Stimulated activated CD8-positive, alpha-beta memory T cell treated with anti-CD3 and anti-CD28 coated beads, Interleukin-7, amount 100 ng/mL, for 4 hours (primary cell): ENCODE measurements around the gene SLC38A1.
"Not testable (repeated sequence)": the region's sequence is repeated elsewhere in the genome, so short reads cannot be mapped to it uniquely, and the experiment has no call there.

Experiments
- DNase-seq, 2 donors: peaks; one replicate each; pipeline ENCODE4 v3.0.0-alpha.2; 2020; ENCODE audit warnings: low read depth in 2 of 2

The SLC38A1 gene

GRCh38 chr12:46165191-46165590, 103.7 kb downstream of the SLC38A1 start:
- no peak for DNase-seq

GRCh38 chr12:46164186-46164761, 104.6 kb downstream of the SLC38A1 start:
- DNase-seq: no peak

DNA sequence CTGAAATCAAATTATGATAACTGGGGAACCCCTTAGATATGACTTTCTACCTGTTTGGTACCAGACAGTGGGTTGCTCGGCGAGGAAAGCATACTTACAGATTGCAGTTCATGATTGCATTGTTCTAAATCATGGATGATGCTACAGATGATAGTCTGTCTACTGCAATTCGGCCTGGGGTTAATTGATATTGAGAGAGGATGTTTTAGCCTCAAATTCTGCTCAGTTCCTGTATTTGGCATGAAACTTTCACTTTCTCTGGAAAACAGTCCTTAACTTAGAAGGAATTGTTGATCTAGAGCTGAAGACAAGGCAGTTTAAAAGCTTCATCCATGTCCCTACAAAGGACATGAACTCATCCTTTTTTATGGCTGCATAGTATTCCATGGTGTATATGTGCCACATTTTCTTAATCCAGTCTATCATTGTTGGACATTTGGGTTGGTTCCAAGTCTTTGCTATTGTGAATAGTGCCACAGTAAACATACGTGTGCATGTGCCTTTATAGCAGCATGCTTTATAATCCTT, 106.2 kb downstream of the SLC38A1 start:
- not testable (repeated sequence) for DNase-seq

DNA sequence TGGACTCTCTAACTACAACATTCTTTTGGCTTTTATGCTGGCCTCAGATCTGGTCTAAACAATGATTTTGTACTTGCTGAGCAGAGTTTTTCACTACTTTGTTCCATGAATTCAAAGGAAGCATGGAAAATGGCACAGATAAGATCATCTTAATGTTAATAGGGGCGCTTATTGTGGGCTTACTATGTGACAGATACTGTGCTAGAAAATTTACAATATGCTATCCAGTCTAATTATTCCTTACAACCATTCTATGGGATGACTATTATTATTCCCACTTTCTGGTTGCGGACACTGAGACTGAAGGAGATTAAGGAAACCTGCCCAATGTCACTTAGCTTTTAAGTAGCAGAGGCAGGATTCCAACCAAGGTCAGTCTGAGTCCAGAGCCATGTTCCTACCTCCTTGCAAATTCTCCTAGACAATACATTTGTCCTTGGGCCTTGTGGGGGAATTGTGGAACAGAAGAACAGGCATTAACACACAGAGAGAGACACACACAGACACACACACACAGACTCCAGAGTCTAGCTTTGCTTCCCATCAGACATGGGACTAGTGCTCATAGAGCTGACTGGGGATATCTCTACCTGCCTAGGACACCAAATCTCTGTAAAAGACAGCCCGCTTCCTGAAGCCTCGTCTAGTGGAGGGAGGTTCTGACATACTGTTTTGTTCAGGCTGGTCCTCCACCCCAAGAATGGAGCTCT, 107.7 kb downstream of the SLC38A1 start:
- DNase-seq: no peak

- no peak for DNase-seq
These were observed 108.5 kb downstream of the SLC38A1 start for GRCh38 chr12:46160101-46160980.

DNA sequence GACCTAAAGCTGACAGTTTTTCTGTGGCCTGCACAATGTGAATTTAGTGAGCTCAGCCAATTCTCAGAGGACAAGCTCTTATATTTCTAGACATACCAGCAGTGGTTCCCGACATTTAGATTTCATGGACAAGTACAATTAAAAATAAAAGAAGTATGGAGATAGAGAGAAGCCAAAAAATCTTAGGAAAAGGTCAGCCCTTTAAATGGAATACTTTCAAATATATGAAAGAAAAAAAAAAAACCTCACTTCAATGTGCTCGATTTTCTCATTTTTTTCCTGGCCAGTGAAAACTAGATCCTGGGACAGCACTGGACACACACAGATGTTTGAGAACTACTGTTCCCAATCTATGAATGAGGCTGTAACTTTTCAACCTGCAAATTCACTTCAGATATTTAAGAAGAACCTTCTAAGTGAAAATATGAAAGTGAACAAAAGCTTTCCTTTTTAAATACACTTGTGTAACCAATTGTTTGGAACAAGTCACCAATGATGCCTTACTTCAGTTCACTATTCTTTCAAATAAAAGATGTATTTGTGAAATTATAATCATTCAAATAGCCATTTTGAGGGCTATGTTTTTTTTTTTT, 109.4 kb downstream of the SLC38A1 start:
- no peak for DNase-seq

- DNase-seq: no peak
These were observed 110.3 kb downstream of the SLC38A1 start for GRCh38 chr12:46158501-46158900.

DNA sequence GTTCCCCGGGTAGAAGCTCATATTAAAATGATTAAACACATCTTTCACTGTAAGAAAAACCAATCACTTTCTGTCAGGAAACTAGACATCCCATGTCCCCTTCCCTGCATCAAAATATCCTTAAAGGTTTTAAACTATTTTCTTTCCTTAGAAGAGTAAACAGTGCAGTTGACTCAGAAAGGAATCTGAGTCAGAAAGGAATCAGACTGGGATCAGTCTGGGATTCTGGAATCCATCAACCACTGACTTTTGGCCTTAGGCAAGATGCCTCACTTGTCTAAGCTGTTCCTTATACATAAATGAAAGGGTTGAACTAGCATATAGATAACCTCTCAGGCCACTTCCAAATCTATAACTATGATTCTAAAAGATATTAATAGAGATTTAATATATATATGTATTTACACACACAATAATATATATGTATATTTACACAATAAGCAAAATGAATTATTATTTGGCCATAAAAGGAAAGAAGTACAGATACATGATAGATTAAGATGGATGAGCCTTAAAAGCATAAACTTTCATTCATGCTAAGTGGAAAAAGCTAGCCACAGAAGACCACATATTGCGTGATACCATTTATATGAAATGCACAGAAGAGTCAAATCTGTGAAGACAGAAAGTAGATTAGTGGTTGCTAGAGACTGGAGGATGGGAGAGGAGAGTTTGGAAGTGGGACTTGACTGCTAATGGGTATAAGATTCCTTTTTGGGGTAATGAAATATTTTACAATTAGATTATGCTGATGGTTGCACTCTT, 114.4 kb downstream of the SLC38A1 start:
- no peak for DNase-seq

DNA sequence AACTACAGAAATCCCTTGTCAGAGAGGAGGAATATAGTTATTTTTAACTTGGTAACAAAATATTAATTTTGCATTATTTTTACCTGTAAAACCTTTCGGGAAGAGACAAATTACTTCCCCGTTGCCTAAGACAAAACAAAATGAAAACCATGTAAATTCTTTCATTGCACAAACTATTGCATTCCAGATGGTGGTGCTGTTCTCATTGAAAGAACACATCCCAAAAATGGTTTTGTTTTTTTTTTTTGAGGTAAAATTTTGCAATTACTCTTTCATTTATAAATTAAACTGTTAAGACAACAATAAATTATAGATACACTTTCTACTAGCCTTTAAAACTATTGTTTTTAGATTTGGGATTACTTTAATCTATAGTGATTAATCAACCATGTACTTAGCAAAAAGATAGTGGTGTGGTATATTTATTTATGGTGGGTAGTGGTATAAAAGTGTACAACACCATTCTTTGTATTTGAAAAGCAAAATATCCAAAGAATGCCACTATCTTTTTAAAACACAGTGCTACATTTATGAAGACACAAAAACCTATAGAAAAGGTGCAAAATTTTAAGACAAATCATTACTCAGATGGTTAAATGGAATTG, 115.5 kb downstream of the SLC38A1 start:
- no peak for DNase-seq

DNA sequence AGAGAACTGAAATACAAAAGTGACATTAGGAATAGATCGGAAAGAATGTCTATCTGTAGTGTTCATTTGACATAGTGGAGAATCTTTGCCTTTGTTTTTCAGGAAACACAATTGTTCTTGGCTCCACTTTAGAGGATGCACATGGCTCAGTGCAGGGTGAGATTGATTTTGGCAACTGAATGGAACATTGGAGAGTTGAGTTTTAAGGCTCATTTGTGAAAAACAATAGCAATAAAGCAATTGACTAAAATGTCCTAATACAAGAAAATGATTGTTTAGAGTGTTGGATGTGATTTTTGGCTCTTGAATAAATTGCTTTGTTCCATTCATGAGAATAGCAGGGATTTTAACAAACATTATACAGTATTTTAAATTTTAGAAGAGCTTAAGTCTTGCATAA, 116.4 kb downstream of the SLC38A1 start:
- DNase-seq: no peak

DNA sequence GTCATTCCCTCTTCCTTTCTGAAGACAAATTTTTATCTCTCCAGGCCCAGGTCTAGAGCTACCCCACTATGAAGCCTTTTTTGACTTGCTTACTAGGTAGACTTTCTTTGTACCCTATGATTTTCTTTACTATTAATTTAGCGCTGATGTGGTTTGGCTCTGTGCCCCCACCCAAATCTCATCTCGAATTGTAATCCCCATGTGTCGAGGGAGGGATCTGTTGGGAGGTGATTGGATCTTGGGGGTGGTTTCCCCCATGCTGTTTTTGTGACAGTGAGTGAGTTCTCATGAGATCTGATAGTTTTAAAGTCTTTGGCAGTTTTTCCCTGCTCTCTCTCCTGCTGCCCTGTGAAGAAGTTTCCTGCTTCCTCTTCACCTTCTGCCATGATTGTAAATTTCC, 118.1 kb downstream of the SLC38A1 start:
- DNase-seq: no peak

DNA sequence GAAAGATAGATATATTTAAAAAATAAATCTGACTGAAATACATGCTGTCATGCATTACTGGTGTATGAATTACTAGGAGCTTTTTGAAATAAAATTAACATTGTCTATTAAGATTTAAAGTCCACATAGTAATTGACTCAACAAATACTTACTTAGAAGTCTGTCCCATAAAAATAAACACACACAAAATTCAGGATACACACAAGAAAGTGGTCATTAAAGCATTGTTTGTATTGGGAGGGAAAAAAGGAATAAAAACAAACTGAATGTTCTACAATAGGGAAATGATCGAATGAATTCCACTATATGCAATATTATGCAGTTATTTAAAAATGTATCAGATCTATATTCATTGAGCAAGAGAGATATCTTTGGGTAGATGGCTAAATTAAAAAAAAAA, 118.9 kb downstream of the SLC38A1 start:
- DNase-seq: no peak

DNA sequence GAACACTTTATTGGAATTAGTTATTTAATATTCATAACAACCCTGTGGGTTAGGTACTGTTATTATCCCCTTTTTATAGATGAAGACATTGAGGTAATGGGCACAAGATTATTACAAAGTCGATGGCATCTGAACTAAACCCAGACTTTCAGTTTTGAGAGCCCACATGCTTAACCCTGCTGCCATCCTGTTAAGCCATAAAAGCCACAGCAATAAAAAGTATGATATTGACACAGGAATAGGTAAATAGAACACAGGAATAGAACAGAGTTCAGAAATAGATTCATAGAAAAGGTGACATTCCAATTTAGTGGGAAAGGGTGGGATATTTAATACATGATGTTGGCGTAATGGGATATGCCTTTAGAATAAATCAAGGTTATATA, 119.8 kb downstream of the SLC38A1 start:
- DNase-seq: no peak

DNA sequence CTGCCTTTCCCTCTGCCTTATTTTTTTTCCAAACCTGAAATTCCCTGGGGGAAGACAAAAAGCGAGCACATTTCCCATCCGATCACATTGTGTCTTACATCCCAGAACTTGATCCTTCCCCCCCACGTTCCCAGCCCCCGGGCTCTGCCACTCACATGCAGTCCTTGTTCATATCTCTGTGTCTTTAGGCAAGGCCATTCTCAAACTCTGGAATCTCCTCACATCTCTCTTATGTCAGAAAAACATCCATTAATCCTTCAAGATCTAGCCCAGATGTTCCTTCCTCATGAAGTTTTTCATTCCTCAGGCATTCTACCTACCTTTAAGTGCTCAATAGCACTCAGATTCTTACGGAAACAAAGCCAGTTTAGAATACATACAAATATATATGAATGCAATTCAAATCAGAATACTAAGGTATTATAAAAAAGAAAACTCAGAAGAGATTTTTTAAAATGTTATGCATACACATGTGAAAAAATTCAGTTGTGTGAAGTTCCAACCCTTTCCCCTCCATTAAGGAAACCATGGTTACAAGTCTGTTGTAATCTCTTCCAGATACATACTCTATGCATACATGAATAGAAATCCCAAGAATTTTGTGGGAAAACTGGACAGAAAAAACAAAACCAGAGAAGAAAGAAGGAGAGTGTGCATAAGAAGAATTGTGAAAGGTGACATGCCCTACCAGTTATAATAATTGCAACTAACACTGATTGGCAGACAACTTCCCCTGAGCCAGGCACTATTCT, 120.3 kb downstream of the SLC38A1 start:
- no peak for DNase-seq

DNA sequence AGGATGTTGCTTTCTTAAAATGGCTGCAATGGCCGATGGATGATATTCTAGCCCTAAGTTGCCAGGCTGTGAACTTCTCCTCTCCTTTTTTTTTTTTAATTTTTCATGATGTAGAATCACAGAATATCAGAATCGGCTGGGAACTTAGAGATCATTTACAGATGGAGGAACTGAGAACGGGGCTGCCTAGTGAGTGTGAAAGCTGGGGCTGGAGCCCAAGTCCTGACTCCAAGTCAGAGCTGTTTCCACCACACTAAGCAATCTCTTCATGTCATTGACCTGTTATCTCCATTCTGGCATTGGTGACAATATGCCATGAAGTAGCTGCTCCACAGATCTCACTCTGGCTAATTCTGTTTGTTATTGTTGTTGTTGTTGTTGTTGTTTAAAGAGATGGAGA, 121.7 kb downstream of the SLC38A1 start:
- DNase-seq: no peak

DNA sequence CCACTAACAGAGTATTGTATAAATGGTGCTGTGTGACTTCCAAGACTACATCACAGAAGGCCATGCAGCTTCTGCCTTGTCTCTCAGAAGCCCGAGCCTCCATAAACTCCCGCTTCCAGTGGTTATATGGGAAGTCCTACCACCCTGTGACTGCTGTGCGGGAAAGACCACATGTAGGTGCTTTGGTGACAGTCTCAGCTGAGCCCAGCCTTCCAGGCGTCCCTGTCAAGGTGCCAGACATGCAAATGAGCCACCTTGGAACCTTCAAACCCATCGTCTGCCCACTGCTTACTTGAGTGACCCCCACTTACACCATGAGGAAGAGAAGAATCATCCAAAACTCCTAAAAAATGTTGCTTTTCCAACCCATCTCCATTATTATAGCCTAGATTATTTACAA, 123.0 kb downstream of the SLC38A1 start:
- no peak for DNase-seq

GRCh38 chr12:46144433-46144832, 124.4 kb downstream of the SLC38A1 start:
- DNase-seq: no peak

DNA sequence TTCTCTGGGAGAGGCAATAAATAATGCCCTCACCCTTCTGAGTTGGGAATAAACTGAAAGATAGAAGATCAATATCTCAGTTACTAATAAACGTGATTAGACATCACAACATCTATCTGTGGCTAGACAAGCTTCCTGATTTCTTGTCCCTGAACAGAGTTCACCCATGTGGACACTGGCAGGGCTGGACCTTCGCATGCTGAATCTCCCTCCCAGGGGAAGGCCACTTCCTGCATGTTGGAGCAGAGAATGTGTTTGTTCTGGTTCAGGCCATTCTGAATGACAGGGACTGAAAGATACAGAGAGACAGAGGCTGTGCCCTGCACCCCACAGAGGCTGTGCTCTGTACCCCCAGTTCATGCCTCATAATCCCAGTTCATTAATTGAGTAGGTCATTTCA, 132.6 kb downstream of the SLC38A1 start:
- no peak for DNase-seq

DNA sequence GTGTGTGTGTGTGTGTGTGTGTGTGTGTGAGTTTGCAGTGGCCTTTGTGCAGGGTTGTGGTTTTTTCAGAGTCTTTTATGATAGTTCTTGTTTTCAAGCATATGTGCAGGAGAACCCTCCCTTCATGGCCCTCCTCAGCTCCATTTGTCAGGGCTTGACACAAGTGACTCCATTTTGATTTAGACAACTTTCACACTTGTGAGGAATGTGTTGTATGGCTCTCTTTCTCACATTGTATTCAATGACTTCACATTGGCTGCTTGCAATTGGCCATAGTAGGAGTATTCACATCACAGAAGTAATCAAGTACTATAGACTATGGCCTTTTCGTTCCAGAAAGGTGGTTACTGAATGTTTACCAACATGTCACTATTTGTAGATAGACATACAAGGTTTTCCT, 133.1 kb downstream of the SLC38A1 start:
- DNase-seq: no peak

DNA sequence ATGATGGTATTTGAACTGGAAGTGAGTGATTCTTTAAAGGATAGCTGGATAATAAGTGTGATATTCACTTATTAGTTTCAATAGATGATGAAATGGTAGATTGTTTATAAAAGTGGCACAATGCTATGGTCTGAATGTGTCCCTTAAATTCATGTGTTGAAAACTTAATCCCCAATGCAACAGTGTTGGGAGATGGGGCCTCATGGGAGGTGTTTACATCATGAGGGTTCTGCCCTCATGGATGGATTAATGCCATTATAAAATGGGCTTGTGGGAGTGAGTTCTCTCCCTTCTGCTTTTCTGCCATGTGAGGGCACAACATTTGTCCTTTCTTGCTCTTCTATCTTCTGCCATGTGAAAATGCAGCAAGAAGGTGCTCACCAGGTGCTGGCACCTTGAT, 134.0 kb downstream of the SLC38A1 start:
- DNase-seq: no peak
